GM13977 (cell line): ENCODE measurements around the gene CMTR1.
"Not testable (repeated sequence)": the region's sequence is repeated elsewhere in the genome, so short reads cannot be mapped to it uniquely, and the experiment has no call there.

Experiments
- DNase-seq: peaks from one replicate; pipeline ENCODE4 v3.0.0; 2012; ENCODE audit warnings: low spot score
- CTCF ChIP-seq: IDR thresholded peaks from 2 replicates; pipeline ENCODE4 v1.5.1; 2012; ENCODE audit warnings: mild to moderate bottlenecking, control low read depth; ENCODE audit not compliant: insufficient read depth; ENCODE audit errors: extremely low read depth, missing control alignments
- in situ Hi-C: fragments of 300-500 bp; cut with MboI; formaldehyde crosslinking; loops from one replicate; pipeline ENCODE4 v1.12.0; 2022; ENCODE audit warnings: low sequenced_read_pairs, low pct_unique_long_range_greater_than_20kb, mixed read lengths, inconsistent platforms; ENCODE audit not compliant: unreplicated experiment

CMTR1 gene

GRCh38 chr6:37433657-37434271 lies 743 bp downstream of the CMTR1 start:
- peak; percentile 72 for DNase-seq
- in situ Hi-C loops: no loop called here
- no peak for TF ChIP-seq CTCF

GRCh38 chr6:37435373-37435772 lies 2.4 kb downstream of the CMTR1 start:
- no peak for DNase-seq
- in situ Hi-C loops: no loop called here
- no peak for TF ChIP-seq CTCF

GRCh38 chr6:37435816-37436215 lies 2.8 kb downstream of the CMTR1 start:
- no peak for TF ChIP-seq CTCF
- in situ Hi-C loops: no loop called here
- no peak for DNase-seq

GRCh38 chr6:37438930-37439329 lies 5.9 kb downstream of the CMTR1 start:
- in situ Hi-C loops: no loop called here
- no peak for TF ChIP-seq CTCF
- DNase-seq: no peak

GRCh38 chr6:37441651-37442050 lies 8.6 kb downstream of the CMTR1 start:
- no peak for DNase-seq
- in situ Hi-C loops: no loop called here
- no peak for TF ChIP-seq CTCF

GRCh38 chr6:37442416-37443215 lies 9.6 kb downstream of the CMTR1 start:
- TF ChIP-seq CTCF: no peak
- in situ Hi-C loops: no loop called here
- DNase-seq: no peak

- DNase-seq, in situ Hi-C loops: not testable (repeated sequence)
These were observed 10.2 kb downstream of the CMTR1 start for GRCh38 chr6:37443216-37443542.
